Amniotic stem cell (primary cell): Measurements from ENCODE around the gene TXLNB.
A peak's percentile ranks its signal among the peaks of the same experiment; 100 is the strongest.

ENCODE experiments used
- DNase-seq: peaks from one replicate; lab custom pipeline; 2025; lab: John Stamatoyannopoulos, UW

Gene TXLNB

DNA sequence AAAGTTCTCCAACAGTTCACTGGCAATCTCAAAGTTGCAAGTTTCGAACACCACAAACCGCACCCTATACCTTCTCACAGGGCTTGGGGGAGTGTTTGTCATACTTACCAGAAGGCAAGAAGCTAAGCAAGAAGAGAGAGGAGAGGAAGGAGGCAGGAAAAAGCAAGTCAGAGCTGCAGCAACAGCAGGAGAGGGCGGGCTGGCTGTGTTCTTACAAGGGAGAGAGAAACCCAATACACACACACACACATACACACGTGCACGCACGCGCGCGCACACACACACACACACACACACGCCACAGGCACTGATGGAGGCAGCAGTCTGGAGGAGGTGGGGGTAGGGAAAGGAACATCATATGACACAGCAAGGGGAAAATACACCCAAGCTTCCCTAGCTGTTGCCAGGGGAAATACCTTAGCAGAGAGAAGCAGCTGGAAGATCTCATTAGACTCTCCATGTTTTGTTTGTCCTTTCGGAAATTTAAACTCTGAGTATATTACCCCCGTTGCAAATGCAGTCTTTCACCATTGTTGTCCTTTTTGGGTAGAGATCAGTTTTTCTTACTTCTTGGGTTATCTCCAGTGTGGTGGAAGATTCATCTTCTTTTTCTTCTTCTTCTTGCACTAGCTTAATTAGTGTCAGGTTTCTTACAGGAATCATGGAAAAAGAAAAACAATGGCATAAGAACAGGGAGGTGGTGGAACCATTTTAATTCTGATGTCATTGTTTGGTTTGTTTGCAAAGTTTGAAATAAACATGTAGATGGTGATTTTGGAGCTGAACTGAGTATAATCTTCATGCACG is at the start of gene TXLNB:
Gene TXLNB (minus strand): TSS at position 186 of the 807 bp plus-strand sequence. CDS start 3,099 bp downstream, outside the sequence.
- DNase-seq: no peak

DNA sequence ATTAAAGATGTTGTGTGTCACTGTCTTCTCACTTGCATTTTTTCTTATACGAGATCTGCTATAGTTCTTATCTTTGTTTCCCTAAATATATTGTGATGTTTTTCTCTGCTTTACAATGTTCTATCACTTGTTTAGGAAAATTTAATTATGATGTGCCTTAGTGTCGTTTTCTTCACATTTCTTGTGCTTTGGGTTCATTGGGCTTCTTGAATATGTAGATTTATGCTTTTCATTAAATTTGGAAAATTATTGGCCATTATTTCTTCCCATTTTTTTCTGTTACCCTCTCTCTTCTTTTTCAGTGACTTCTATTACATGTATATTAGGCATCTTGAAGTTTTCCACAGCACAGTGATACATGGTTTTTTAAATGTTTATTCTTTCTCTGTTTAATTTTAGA is 49.3 kb upstream of the TXLNB start:
- DNase-seq: no peak

DNA sequence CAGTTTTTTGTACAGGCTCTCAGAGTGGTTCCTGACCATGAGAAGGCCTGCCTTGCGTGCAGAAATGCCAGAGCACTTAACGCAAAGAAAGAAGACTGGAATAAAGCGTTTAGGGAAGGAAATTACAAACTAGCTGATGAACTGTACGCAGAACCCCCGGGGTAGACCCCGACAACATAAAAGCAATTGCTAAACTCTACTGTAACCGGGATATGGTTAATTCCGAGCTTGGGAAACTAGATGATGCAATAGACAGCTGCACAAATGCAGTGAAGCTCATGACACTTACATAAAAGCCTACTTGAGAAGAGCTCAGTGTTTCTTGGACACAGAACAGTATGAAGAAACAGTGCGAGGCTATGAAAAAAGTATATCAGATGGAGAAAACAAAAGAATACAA is 47.0 kb upstream of the TXLNB start:
- no peak for DNase-seq

DNA sequence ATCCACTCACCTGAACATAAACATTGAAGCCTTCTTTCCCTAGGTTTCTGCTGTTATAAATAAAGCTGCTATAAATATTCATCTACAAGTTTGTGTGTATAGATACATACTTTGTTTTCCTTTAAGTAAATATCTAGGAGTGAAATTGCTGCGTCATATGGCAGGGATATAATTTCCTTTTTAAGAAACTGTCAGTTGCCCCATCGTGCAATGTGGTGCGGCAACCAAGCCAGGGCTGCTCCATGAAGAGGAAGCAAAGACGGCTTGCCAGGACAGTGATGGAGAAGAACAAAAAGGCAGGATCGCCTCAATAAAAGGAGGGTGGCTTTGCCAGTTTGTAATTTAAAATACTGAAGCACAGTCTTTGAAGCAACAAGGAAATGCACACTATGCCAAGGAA is 46.0 kb upstream of the TXLNB start:
- no peak for DNase-seq

DNA sequence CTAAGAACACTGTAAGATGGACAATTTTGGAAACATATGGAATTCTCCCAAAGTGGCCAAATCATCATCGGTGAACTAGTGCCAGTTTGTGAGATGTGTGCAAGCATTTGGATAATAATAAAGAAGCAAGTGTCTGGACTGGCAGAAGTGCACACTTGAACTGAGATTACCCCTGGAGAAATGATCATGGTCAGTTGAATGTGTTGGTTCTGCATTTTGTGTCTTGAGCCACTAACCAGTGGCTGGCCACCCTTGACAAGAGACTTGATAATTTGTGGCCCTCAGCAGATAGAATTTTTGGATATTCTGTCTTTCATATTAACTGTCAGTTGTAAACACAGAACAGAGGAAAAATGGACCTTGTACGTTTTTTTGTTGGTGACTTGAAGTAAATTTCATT is 45.2 kb upstream of the TXLNB start:
- DNase-seq: no peak

- DNase-seq: no peak
Observed at GRCh38 chr6:139336488-139336887, 44.7 kb upstream of the TXLNB start.

- no peak for DNase-seq
Observed at GRCh38 chr6:139335447-139336210, 43.8 kb upstream of the TXLNB start.

- peak; percentile 67 for DNase-seq
Observed at GRCh38 chr6:139334806-139335446, 43.1 kb upstream of the TXLNB start.

GRCh38 chr6:139330826-139331500 is 39.2 kb upstream of the TXLNB start:
- DNase-seq: no peak

DNA sequence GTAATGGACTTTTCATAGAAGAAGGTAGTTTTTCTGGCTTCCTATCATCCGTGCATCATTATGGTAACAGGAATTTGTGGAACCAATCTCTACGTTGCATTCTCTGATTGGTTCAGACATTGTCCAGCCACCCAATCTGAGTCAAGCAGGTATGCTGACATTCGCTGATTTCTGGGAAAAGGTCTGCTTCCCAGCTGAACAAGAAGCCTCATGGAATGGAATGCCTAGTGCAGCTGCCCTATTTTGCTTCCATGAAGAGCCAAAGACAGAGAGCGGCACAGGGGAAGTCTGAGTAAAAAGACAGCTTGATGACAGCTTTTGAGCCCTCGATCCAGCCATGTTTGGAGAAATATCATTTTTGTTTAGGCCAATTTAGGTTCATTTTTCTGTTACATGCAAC is 38.5 kb upstream of the TXLNB start:
- DNase-seq: no peak

DNA sequence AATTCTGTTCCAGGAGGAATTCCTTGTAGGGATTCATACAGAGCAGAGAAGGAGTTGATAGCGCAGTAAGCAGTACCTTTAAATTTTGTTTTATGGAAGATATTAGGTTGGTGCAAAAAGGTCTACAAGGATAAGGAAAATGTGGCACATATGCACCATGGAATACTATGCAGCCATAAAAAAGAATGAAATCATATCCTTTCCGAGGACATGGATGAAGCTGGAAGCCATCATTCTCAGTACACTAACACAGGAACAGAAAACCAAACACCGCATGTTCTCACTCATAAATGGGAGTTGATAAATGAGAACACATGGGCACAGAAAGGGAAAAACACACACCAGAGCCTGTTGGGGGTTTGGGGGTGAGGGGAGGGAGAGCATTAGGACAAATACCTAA is 37.4 kb upstream of the TXLNB start:
- DNase-seq: no peak

DNA sequence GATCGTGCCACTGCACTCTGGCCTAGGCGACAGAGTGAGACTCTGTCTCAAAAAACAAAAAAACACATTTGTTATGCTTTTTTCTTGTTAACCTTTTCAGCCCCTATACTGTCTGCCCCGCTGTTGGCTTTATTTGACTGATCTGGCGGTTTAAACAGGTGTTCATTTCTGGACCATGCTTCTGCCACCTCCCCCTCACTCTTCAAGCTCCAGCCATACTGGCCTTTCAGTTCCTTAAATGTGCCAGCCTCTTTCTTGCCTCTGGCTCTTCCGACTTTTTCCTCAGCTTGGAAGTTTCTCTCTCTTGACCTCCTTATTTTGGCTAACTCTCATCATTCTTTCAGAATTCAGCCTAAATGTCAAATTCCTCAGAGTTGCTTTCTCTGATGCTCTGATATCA is 35.2 kb upstream of the TXLNB start:
- no peak for DNase-seq

DNA sequence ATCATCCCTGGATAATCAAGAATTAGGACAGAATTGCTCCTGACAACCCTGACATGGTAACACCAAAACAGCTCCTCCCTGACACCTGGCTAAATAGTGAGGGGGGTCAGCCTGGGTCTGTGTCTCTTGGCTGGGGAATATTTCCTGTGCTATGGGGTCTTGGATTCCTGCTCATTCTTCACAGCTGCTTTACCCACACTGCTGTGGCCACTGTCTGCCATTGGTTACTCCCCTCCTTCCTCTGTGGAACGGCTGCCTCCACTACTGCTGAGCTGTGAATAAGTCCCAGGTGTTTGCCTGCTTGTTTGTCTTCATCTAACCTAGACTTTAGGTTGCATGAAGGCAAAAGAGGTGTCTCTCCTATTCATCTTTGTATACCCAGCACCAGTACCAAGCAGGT is 33.9 kb upstream of the TXLNB start:
- DNase-seq: no peak

- no peak for DNase-seq
Observed at GRCh38 chr6:139325125-139325524, 33.3 kb upstream of the TXLNB start.

DNA sequence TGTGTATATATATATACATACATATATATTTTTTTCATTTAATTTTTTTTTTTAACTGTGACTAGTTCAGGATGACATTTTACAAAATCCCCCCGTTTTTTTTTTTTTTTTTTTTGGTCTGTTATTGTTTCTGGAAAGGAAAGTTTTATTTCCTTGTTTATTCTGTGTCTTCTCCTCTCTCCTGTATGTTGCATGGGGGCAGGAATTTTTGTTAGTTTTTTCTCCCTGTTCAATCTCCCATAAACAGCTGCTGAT is 32.4 kb upstream of the TXLNB start:
- no peak for DNase-seq

DNA sequence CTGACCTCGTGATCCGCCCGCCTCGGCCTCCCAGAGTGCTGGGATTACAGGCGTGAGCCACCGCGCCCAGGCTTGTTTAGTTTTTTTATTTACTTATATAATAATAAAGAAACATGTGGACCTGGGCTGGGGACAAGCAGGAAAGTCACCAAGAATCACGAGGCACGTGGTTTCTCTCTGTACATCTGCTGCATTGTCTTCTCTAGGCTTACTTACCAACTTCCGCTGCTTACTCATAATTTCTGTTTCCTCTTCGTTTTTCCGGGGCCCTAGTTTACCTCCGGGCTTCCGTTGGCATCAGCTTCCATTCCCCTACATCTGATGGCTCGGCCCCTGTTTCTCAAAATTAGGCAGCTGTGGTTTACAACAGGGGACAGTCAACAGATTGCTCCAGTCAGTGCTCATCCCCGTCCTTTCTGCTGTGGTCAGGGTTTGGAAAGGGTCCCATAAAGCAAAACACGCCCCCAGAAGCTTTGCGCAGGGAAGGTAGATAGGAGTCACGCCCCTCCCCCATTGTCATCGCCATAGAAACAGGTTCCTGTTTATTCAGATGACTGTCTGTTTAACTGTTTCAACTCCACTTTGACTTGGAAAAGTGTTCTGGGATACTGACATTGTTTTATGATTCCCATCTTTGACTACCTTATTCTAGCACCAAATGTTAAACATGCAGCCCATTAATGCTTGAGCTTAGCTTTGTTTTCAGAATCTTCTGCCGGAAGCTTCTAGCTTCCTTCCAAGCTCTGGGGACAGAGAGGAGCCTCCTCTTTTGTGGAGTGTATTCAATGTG is 31.9 kb upstream of the TXLNB start:
- DNase-seq: no peak

DNA sequence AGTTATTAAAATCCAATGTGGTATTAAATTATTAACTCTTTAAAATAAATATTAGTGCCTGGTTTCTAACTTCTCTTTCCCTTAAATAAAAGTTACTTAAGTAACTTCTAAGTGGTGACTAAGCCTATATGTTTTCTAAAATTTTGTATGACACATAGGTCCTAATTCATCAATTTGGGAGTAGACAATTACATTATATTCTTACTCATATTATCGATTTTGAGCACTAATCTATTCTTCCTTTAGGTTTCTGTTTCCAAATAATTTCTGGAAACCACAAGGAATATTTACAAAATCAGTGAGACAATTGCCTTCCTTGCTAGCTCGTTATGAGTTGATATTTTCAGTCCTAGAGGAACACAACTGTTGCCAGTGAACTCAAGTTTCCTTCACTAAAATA is 28.3 kb upstream of the TXLNB start:
- DNase-seq: no peak

DNA sequence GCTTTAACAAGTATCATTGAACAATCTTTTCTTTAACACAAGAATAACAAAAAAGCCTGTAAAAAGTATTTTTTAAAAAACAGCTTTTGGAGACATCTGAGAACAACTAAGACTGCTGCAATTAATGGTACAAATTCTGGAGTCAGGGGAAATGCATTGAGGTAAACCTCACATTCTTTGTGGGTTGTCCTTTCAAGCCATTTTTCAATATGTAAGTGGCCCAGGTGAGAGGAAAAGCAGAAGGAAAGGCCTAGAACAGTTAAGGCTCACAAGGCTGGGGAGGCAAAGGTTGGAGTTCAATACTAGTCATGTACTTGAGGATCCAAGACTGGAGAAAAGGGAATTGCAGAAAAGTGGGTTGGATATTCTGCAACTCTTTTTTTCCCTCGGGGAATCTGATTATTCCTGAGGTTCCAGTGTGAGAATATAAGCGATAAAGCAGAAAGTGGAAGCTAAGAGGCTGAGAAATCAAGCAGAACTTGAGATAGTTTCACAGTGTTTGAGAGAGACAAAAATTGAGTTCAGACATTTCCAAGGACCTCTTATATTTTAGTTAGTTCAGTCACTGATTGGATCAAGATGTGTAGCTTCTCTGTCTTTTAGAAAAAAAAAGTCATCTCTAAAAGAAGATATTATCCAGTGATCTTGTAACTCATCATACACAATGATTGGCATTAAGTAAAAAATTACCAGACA is 25.0 kb upstream of the TXLNB start:
- DNase-seq: no peak

- DNase-seq: no peak
Observed at GRCh38 chr6:139313784-139314545, 22.2 kb upstream of the TXLNB start.

GRCh38 chr6:139313229-139313628 is 21.4 kb upstream of the TXLNB start:
- DNase-seq: no peak

GRCh38 chr6:139311831-139312230 is 20.0 kb upstream of the TXLNB start:
- no peak for DNase-seq
